Measurements from ENCODE around the gene ATP7B.
"Not testable (repeated sequence)": the region's sequence is repeated elsewhere in the genome, so short reads cannot be mapped to it uniquely, and the experiment has no call there.

- not testable (repeated sequence) for TF ChIP-seq CTCF (conservative IDR thresholded peaks at IDR 0.05; ENCODE audit: low read depth, low read length); EZH2 (IDR thresholded peaks at IDR 0.05; ENCODE audit: low read length, unreplicated experiment); EZH2phosphoT487 (IDR thresholded peaks at IDR 0.05; ENCODE audit: borderline replicate concordance, low read length)
These were observed 19.2 kb upstream of the ATP7B start for GRCh38 chr13:52030401-52030800.

Data from PC-3 (cell line).